ENCODE data around the gene OR2Z1.
"Not testable (repeated sequence)": the region's sequence is repeated elsewhere in the genome, so short reads cannot be mapped to it uniquely, and the experiment has no call there.

The OR2Z1 gene

DNA sequence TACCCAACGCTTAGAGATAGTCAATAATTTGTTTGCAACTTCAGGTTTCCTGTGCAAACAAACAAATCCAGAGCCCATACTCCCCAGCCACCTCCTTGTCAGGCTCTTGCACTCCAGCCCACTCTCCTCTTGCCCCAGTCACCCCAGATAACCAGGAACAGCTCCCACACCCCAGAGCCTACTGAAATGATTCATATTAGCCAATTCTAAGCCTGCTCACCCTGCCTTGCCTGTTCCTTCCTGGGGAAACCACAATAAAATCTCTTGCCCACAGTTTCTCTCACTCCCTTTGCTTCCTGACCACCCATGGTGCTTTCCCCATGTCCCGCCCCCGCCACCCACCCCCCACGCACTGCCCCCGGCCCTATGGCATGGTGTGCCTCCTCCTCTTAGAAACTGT, 19.1 kb upstream of the OR2Z1 start:
- DNase-seq (ENCODE audit: low read depth, low spot score), result no peak

DNA sequence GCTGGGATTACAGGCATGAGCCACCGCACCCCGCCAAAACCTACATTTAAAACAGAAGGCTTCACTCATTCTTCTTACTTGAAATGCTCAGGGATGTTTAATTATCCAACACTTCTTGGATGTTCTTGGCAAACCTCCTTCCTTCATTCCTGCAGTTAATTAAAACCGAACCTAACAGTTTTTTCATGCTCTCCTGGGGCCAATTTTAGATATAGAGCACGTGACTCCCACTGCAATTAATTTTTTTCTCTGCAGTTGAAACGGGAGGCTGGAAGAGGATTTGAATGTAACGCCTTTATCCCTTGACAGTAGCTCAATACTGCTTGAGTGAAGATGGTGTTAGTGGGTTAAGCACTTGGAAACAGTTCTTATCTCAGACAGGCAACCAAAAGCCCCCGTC, 18.2 kb upstream of the OR2Z1 start:
- no peak for DNase-seq (ENCODE audit: low read depth, low spot score)

DNA sequence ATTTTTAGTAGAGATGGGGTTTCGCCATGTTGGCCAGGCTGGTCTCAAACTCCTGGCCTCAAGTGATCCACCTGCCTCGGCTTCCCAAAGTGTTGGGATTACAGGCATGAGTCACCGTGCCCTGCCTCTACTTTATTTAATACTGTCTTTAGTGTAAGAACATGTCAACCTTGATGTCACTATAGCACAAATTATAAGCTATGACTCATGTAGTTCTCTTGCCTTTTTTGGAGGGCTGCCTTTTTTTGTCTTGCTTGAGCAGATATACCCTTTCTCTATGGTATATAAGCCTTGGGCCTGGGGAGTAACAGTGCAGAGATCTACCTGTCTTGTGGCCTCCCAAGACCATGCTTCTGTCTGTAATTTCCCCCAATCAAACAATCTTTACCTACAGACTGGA, 16.1 kb upstream of the OR2Z1 start:
- not testable (repeated sequence) for DNase-seq (ENCODE audit: low read depth, low spot score)

DNA sequence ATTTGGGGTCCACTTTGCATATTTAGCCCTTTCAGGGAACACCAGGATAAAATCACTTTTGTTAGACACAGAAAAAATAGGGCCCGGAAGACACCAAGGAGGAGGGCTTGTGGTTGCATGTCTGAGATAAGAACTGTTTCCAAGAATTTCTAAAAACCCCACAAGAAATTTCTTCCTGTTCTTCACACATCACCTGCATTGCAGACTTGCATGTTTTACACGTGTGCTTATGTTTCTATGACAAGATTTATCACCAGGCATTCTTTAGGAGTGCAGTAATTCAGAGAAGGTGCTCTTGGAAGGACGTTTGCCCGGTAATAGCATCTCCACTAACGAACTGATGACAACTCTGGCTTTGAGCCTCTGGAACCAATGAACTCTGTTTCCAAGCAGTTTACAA, 15.7 kb upstream of the OR2Z1 start:
- DNase-seq (ENCODE audit: low read depth, low spot score), result no peak

DNA sequence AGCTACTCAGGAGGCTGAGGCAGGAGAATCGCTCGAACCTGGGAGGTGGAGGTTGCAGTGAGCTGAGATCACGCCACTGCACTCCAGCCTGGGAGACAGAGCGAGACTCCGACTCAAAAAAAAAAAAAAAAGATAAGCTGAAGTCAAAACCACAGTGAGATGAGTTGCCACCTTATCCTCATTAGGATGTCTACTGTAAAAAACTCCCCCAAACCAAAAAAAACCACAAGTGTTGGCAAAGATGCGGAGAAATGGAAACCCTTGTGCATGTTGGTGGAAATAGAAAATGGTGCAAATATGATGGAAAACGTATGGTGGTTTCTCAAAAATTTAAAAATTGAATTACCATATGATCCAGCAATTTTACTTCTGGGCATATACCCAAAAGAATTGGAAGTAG, 11.1 kb upstream of the OR2Z1 start:
- not testable (repeated sequence) for DNase-seq (ENCODE audit: low read depth, low spot score)

DNA sequence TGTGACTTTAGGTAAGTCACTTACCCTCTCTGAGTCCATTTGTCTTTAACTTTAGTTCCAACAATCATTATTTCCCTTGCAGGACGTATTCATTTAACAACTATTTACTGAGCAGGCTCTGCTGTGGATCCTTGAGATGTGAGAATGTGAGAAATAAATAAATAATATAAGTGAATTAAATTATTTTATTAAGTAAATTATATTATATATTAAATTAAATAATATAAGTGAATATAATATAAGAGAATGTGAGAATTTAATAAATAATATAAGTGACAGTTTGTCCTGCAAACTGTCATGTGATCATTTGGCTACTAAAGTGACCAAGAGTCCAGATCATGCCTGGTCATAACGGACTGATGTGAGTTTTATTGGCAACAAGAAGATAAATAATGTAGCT, 598 bp downstream of the OR2Z1 start:
- no peak for DNase-seq (ENCODE audit: low read depth, low spot score)

DNA sequence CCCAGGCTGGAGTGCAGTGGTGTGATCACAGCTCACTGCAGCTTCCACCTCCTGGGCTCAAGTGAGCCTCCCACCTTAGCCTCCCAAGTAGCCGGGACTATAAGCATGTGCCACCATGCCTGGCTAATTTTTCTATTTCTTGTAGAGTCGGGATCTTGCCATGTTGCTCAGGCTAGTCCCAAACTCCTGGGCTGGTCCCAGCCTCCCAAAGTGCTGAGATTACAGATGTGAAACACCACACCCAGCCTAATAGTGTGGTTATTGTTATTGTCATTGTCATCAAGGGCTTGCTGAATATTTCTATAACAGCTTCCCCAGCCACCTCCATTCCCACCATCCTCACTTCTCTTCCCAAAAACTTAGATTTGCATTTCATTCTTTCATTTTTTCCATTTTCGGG, 2.8 kb downstream of the OR2Z1 start:
- DNase-seq (ENCODE audit: low read depth, low spot score), result no peak

DNA sequence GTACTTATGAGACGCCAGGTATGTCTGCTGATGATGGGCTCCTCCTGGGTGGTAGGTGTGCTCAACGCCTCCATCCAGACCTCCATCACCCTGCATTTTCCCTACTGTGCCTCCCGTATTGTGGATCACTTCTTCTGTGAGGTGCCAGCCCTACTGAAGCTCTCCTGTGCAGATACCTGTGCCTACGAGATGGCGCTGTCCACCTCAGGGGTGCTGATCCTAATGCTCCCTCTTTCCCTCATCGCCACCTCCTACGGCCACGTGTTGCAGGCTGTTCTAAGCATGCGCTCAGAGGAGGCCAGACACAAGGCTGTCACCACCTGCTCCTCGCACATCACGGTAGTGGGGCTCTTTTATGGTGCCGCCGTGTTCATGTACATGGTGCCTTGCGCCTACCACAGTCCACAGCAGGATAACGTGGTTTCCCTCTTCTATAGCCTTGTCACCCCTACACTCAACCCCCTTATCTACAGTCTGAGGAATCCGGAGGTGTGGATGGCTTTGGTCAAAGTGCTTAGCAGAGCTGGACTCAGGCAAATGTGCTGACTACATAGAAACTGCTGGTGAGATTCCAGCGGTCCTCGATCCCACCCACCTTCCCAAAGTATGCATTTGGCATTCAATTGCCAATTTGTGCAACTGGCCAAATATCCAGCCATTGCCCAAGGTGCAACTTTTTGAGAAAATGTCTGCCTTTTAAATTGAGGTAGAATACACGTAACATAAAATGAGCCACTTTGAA, 10.2 kb downstream of the OR2Z1 start:
- no peak for DNase-seq (ENCODE audit: low read depth, low spot score)

DNA sequence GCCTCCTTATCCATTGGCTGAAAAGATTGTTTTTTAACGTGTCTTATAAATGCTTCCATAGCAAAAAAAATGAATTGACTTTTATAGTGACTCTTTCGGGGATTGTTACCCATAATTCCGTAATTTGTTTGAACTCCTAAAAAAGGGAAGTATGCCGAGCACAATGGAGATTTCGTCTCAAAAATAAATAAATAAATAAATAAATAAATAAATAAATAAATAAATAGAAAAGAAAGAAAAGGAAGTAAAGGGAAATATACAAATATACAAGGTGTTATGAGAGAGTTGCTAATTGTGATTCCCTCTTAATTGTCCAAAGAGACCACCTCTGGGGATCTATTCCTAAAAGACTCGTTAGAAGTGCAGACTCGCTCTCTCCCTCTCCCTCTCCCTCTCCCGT, 16.9 kb downstream of the OR2Z1 start:
- DNase-seq (ENCODE audit: low read depth, low spot score), result no peak

DNA sequence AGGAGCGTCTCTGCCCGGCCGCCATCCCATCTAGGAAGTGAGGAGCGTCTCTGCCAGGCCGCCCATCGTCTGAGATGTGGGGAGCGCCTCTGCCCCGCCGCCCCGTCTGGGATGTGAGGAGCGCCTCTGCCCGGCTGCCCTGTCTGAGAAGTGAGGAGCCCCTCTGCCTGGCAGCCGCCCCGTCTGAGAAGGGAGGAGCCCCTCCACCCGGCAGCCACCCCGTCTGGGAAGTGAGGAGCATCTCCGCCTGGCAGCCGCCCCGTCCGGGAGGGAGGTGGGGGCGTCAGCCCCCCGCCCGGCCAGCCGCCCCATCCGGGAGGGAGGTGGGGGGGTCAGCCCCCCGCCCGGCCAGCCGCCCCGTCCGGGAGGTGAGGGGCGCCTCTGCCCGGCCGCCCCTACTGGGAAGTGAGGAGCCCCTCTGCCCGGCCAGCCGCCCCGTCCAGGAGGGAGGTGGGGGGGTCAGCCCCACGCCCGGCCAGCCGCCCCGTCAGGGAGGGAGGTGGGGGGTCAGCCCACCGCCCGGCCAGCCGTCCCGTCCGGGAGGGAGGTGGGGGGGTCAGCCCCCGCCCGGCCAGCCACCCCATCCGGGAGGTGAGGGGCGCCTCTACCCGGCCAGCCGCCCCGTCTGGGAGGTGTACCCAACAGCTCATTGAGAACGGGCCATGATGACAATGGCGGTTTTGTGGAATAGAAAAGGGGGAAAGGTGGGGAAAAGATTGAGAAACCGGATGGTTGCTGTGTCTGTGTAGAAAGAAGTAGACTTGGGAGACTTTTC, 18.0 kb downstream of the OR2Z1 start:
- not testable (repeated sequence) for DNase-seq (ENCODE audit: low read depth, low spot score)

DNA sequence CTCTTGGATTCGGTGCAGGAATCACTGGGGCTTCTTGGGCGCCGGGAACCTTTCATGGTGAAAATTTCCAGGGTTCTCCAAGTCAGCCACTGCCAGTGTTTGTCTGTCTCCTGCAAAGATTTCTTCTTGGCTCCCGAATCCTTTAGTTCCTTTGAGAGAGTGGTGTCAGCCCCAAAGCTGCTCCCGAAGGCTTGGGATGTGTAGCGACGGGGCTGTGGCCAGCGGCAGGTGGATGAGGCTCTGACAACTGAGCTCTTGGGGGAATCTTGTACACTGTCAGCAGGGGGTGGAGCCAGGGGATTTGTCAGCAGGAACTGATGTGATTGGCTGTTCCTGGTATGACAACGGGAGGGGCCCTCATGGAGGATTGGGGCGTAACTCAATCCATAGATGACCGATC, 45.8 kb downstream of the OR2Z1 start:
- not testable (repeated sequence) for DNase-seq (ENCODE audit: low read depth, low spot score)

DNA sequence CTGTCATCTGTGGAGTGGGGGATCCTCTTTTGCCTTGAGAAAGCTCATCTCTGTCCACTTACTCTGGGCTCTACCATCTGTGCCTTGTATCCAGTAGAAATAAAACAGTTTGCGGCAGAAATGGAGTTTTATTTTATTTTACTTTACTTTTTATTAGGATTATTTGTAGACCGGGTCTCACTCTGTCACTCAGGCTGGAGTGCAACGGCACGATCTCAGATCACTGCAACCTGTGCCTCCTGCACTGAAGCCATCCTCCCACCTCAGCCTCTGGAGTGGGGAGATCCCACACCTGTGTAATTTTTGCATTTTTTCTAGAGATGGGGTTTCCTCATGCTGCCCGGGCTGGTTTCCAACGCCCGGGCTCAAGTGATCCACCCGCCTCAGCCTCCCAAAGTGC, 47.8 kb downstream of the OR2Z1 start:
- not testable (repeated sequence) for DNase-seq (ENCODE audit: low read depth, low spot score)

DNA sequence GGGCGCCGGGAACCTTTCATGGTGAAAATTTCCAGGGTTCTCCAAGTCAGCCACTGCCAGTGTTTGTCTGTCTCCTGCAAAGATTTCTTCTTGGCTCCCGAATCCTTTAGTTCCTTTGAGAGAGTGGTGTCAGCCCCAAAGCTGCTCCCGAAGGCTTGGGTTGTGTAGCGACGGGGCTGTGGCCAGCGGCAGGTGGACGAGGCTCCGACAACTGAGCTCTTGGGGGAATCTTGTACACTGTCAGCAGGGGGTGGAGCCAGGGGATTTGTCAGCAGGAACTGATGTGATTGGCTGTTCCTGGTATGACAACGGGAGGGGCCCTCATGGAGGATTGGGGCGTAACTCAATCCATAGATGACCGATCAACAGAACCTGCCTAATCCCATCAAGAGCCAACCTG, 52.2 kb downstream of the OR2Z1 start:
- DNase-seq (ENCODE audit: low read depth, low spot score), result not testable (repeated sequence)
